Hematopoietic multipotent progenitor cell treated with erythropoietin and hydrocortisone succinate and interleukin-3 and kit ligand, for 15 days (in vitro differentiated cells): ENCODE measurements around the gene RAB41.
"Not testable (repeated sequence)": the region's sequence is repeated elsewhere in the genome, so short reads cannot be mapped to it uniquely, and the experiment has no call there.

Experiments
- DNase-seq: peaks from one replicate; pipeline ENCODE4 v3.0.0-alpha.2; 2015; ENCODE audit warnings: low spot score

Gene RAB41

DNA sequence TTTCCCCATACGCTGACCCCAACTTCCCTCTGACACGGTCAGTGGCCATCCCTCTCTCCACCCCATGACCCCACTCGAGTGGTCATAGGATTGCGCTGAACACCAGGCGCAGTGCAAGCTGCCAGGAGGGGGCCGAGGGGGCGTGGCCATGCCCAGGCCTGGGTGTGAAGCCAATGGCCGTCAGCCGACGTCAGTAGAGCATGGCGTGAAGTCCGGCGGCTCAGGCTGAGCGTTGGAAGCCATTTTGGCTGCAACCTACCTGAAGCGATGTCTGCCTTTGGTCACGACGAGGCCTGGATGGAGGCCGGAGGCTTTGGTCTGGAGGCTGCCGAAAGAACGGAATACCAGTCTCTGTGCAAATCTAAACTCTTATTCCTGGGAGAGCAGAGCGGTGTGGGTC, at the start of gene RAB41:
Gene RAB41 (plus strand): TSS at position 222 of the 400 bp plus-strand sequence. CDS start 46 bp downstream, at position 268.
- no peak for DNase-seq

DNA sequence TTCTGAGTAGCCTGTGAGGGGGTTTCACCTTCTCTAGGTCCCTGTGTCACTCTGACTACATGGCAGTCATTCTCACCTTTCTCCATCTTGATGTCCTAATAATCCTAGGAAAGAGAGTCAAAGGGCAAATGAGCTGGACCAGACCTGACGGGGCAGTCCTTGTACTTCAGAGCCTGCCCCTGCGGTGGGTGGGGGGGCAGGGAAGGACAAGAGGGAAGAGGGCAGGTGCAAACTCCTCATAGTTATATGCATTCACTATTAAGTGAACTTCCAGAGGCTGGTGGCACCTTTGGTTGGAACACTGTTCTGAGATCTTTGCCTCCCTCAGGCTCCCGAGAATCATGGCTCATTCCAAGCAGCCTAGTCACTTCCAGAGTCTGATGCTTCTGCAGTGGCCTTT, 47.6 kb upstream of the RAB41 start, which contains the start of gene AWAT1:
Gene AWAT1 (plus strand): TSS at position 301 of the 400 bp plus-strand sequence. CDS start 41 bp downstream, at position 342.
- DNase-seq = no peak

DNA sequence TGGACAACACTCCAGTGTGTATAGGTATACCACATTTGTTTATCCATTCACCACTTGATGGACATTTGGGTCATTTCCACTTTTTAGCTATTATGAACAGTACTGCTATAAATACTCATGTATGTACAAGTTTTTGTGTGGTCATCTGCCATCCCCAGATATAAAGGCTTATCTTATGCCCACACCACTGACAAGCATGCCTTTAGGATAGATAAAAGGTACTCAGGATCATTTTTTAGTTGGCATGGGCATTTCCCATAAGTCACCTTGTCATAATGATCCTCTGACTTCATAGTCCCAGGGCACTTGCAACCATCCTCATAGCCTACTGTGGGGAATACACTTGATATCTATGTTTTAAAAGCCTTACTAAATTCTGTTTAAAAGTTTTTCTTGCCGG, 41.2 kb upstream of the RAB41 start:
- DNase-seq = no peak

DNA sequence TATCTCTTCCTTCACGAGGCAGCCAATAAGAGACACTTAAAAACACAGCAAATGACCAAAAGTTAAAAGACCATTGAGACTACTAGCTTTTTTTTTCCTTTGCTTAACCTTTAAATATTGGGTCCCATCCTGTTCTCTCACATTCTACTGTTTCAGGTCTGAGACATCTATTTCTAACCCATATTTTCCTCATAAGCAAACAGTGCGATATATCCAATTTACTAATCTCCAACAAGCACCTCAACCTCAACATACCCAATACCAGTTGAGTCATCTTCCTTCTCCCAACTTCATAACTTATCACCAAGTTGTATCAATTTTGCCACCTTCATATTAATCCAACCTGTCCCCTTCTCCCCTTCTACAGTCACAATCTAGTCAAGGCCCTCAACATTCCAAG, 40.5 kb upstream of the RAB41 start:
- DNase-seq = no peak

DNA sequence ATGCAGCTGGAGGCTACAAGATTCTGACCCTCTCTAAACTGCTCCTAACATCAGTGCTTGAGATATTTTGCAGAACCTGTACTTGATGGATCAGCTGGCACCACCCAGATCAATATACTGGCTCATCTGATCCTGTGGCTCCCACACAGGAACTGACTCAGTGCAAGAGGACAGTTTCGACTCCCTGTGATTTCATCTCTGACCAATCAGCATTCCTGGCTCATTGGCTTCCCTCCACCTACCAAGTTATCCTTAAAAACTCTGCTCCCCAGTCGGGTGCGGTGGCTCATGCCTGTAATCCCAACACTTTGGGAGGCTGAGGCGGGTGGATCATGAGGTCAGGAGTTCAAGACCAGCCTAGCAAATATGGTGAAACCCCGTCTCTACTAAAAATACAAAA, 38.4 kb upstream of the RAB41 start:
- not testable (repeated sequence) for DNase-seq

DNA sequence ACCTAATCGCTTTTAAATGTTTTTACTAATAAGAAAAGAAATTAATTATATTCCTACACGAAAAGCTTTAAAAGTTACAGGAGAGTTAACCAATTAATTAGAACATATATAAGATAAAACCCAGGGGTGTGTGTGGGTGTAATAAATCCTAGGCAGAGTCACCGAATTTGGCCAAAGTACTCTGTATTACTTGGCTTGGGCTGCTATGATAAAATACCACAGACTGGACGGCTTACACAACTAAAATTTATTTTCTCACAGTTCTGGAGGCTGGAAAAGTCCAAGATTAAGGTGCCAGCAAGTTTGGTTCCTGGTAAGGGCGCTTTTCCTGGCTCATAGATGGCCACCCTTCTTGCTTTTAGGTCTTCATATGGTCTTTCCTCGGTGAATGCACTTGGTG, 37.1 kb upstream of the RAB41 start:
- no peak for DNase-seq

DNA sequence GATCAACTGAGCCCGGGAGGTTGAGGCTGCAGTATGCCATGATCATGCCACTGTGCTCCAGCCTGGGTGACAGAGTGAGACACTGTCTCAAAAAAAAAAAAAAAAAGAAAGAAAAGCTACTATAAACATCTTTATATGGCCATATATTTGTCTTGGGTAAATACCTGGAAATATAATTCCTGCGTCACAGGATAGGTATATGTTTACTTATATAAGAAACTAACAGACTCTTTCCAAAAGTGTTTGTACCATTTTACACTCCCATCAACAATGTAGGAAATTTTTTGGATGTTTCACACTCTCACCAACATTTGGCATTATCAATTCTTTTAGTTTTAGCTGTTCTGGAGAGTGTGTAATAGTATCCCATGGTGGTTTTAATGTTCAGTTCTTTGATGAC, 34.7 kb upstream of the RAB41 start:
- DNase-seq = no peak

DNA sequence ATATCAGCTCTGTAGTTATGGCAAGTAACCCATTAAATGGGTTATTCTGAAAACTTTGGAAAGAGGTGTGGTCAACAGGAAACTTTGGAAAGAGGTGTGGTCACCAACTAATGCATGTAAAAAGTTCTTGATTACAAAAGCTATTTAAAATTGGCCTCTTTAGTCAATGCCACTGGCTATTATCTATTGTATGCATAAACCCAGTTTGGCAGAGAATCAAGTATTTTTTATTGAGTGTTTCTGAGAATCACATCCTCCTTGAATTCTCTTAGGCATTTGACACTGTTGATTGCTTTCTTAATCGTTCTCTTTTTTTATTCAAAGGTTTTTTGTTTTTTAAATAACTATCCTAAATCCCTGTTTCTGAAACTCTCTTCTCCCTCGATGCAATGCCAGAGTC, 29.5 kb upstream of the RAB41 start:
- peak; percentile 17 for DNase-seq

DNA sequence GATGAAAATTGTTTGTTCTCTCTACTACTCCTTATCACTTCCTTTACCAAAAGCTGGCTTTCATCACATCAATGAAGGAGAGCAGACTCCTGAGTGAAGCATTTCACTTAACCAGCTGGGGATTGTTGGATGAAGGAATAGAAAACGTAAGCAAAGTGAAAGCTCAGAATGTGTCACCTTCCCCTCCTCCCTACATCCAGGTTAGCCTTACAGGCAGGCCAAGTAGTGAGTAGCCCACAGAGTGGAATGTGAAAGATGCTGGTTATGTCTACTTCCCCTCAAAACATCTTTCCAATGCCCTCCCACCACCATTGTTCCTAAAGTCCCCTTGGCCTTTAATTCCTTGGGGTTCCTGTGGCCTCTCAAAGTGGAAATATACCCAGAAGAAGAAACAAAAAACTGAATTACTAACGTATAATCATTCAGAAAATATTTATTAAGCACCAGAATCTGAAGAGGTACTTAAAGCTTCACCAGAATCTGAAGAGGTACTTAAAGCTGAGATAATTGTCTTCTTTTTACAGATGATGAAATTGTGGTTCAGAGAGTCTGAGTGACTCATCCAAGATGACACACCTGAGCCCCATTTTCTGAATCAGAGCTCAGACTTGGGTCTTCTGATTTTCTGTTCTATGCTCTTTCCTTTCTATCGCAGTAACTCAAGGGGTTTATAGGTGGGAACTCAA, 28.5 kb upstream of the RAB41 start:
- no peak for DNase-seq

DNA sequence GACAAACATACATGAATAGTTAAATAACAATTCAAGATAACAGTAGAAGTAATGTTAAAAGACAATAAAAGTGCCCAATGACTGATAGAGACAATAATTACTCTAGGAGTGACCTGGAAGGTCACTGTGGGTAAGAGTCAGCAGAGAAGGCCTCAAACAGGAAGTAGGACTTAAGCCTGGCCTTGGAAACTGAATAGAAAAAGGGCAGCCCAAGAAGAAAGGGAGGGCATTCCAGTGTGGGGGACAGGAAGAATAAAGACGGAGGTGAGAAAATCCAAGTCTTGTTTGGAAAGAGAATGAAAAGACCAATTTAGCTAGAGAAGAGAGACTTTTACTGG, 27.9 kb upstream of the RAB41 start:
- DNase-seq = no peak

DNA sequence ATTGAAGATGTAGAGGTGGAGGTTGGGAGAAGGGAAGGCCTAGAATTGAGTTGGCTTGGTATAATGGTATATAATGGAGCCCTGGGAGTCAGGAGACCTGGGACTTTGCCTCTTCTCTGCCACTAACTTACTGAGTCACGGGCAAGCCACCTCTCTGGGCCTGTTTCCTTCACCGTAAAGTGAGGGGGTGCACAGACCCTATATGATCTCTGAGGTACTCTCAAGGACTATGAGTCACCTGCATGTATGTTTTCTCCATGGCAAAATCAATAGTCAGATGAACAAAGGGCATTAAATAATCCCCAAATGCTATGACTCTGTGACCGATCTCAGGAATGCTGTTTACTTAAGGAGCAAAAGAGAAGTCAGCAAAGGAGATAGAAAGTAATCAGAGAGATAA, 27.1 kb upstream of the RAB41 start:
- no peak for DNase-seq

DNA sequence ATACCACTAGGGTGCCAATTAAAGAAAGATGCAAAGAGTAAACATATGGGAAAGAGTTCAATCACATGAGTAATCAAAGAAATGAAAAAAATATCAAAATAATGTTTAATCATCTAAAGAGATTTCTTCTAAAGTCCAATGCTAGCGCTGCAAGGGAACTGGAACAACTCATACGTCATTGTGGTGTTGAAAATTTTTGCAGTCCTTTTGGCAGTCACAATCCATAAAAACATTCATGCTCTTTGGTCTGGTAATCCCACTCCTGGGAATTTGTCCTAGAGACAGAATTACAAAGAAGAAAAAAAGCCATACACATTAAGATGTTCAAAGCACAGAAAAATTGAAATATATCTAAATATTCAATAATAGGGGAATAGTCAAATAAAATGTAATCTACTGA, 26.5 kb upstream of the RAB41 start:
- no peak for DNase-seq

DNA sequence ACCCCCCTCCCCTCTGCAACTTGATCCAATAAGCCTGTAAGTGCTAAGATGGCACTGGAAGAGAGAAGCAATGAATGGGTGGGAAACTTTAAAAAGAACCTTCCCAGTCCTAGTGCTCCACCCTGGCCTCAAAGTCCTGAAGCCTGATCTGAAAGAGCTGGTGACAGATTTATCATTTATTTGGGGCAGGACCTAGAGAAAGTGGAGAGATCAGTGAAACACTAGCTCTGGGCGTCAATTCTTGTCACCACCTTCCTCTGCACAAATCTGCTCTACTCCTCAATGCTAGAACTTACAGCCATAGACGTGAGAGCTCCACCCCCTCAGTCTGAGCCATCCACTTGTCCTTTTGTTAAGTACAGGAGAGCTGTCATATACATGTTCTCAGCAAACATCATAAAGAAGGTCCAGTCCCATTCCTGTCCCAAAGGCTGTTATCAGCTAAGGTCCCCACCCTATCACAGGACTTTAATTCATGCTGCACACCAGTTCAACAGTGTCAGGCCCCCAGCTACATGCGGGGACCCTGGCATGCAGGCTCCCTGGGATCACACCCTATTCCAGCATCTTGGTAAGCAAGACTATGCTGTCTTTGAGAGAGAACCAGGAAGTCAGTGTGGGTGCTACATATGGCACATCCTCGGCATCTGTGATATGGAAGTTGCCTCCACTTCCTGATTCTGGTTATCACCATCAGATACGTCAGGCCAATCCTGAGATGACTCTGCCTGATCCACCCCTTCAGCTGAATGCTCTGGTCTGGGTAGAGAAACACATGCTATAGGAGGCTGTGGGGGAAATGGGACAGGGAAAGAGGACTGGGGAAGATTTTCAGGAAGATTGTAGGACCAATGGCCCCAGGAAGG, 24.3 kb upstream of the RAB41 start:
- no peak for DNase-seq

DNA sequence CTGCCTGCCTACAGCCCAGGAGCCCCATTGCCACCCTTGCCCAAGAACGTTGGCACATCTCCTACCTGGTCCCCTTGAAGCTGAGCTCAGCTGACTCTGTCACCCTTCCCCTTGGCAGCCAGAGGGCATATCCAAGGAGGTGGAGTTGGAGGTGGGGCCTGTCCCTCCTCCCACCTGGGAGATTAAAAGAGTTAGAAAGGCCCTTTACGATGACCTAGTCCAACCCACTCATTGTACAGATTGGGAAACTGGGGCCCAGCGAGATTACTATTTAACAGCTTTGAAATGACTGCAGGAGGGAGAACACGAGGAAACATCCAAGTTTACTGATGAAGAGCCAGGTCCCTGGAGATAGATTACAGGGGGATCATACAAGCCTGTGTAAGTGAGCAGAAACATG, 21.9 kb upstream of the RAB41 start, which contains the start of gene P2RY4:
Gene P2RY4 (minus strand): TSS at position 101 of the 400 bp plus-strand sequence. CDS start 580 bp downstream, outside the sequence.
- no peak for DNase-seq

DNA sequence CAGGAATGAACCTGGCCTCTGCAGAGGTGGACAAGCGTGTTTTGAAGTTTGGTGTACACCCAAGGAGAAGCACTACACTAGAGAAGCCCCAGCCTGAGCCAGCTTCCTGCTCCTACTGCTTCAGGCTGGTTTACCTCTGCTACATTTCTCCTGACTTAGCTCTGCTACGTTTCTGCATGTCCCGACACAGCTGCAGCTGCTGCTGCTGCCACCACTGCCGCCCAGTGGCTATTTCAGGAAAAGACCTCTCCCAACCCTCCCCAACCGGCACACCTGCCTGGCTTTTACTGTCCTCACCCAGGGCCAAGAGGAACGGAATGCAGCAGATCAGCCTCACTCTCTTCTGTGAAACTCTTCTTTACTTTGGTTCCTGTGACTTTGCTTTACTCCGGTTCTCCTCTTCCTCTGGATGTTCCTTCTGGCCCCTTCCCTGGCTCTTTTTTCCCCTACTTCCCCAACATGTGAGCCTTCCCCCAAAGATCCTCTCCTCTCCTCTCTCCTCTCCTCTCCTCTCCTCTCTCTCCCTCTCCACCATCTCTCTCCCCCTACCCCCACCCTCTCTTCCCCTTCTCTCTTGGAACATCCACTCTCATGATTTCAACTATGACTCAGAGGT, 18.9 kb upstream of the RAB41 start:
- peak; percentile 12 for DNase-seq

DNA sequence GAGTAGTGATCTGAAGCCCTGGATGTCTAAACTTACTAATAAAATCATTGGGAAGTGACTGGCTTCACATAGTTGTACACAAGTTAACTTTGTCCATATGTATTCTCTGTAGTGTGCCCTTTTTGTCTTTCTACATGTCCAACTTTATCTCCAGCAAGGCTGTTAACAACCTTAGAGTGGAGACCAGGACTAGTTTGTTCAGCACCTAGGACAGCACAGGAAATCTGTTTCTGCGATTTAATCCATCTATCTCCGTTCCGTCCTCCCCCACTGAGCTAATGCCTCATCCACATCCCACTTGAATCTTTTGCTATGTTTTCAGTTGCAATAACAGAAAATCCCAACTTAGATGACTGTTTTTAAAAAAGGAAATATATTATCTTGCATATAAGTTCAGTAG, 17.2 kb upstream of the RAB41 start:
- no peak for DNase-seq

DNA sequence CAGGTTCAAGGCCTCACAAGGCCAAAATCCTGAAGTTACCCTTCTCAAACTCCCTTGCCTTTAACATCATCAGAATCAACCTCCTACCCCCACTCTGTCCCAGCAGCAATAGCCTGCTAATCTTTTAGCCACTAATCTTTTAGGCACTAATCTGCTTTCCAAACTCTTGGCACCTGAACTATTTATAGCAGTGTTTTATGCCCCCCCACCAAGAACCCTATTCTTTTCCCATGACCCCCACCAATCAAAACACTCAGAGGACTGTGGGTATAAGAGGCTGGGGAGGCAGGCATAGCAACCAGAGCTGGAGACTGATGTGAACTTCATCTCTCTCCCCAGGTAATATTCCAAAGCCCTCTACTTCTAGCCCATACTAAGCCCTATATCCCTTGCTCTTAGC, 13.9 kb upstream of the RAB41 start, which contains the start of gene ARR3:
Gene ARR3 (plus strand): TSS at position 301 of the 400 bp plus-strand sequence. CDS start 1,052 bp downstream, outside the sequence.
- DNase-seq = no peak

DNA sequence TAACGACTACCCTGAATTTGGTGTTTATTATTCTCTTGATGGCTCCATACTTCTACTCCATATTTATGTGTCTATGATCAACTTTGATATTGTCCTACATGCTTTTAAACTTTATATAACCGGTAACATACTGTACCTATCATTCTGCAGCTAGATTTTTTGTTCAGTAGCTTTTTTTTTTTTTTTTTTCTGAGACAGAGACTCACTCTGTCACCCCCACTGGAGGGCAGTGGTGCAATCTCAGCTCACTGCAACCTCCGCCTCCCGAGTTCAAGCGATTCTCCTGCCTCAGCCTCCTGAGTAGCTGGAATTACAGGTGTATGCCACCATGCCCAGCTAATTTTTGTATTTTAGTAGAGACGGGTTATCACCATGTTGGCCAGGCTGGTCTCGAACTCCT, 7.9 kb upstream of the RAB41 start:
- not testable (repeated sequence) for DNase-seq

DNA sequence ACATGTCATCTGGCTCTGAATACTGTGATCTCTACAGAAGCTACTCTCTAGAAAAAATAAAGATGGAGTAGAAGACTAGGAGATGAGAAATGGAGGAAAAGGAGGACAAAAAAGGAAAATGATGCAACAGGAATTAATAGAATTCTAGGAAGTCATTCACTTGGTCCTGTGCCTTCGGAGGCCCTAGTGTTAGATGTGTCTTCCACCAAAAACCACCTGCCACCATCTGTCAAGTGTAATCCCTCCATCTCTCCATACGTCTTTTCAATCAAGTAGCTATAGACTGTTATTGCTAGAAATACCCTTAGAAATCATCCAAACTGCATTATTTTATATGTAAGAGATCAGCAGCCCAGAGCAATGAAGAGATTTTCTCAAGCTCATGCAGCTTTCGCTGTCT, 2.9 kb upstream of the RAB41 start:
- DNase-seq = no peak

DNA sequence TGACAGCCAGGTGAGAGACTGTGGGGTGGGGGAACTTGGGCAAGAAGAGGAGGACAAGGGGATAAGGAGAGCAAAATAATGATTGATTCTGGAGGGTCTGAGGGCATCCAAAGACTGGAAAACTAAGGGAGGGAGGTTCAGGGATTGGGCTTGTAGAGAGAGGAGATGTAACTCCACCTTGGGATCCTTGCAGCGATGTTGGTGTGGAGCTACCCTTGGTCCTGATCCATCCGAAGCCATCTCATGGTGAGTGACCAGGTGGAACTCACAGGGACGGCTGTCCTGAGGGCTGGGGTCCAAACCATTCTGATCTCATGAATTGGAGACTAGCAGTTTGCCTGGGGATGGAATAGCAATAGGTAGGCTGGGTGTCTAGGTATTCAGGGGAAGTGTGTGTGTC, 1.4 kb upstream of the RAB41 start:
- DNase-seq = no peak

DNA sequence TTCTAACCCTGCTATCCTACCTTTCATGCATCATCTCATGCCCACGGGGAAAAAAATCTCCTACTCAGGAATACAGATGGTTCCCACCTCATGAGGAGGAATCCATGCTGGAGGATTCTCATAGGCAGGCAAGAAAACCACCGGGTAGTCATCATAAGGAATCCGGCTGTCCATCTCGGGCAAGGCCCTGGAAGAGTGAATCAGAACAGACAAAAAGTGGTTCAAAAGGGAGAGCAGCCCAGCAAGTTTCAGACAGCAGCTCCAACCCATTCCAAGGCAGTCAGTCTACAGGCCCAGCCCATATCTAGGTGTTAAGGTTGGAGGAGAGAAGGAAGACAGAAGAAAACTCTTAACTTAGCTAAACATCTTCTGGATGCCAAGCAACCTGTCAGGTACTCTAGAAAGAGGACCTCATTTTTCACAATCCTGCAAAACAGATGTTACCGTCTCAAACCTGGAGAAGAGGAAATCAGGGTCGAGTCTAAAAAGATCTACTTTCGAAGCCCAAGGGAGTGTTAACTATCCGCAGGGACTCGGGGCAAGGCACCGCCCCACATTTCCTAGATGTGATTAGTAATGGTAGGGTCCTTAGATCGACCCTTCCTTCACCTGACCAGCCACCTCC, 7.3 kb downstream of the RAB41 start:
- DNase-seq = no peak
